SW480 (cell line): ENCODE data around the gene CPT2.
"Not testable (repeated sequence)": the region's sequence is repeated elsewhere in the genome, so short reads cannot be mapped to it uniquely, and the experiment has no call there.

Experiments
- DNase-seq: peaks from one replicate; pipeline ENCODE4 v3.0.0-alpha.2; 2016; ENCODE audit warnings: low spot score

The CPT2 gene

GRCh38 chr1:53182716-53183094 lies 13.9 kb upstream of the CPT2 start:
- no peak for DNase-seq

GRCh38 chr1:53183095-53183990 lies 13.3 kb upstream of the CPT2 start:
- DNase-seq = no peak

- not testable (repeated sequence) for DNase-seq
Observed at GRCh38 chr1:53185955-53186297, 10.7 kb upstream of the CPT2 start.

- no peak for DNase-seq
Observed at GRCh38 chr1:53186533-53186932, 10.1 kb upstream of the CPT2 start.

- DNase-seq = no peak
Observed at GRCh38 chr1:53187401-53187800, 9.2 kb upstream of the CPT2 start.

GRCh38 chr1:53188099-53188498 lies 8.5 kb upstream of the CPT2 start:
- no peak for DNase-seq

- no peak for DNase-seq
Observed at GRCh38 chr1:53189061-53189460, 7.6 kb upstream of the CPT2 start.

GRCh38 chr1:53190210-53190611 lies 6.4 kb upstream of the CPT2 start:
- no peak for DNase-seq

GRCh38 chr1:53195246-53196016 lies 1.2 kb upstream of the CPT2 start:
- DNase-seq = no peak

- DNase-seq = peak; percentile 20
Observed at GRCh38 chr1:53196017-53196484, 573 bp upstream of the CPT2 start.

GRCh38 chr1:53197291-53198200 lies 922 bp downstream of the CPT2 start:
- no peak for DNase-seq

- no peak for DNase-seq
Observed at GRCh38 chr1:53198241-53198651, 1.6 kb downstream of the CPT2 start.

GRCh38 chr1:53203466-53203865 lies 6.8 kb downstream of the CPT2 start:
- no peak for DNase-seq

- DNase-seq = not testable (repeated sequence)
Observed at GRCh38 chr1:53205496-53205895, 8.9 kb downstream of the CPT2 start.

- not testable (repeated sequence) for DNase-seq
Observed at GRCh38 chr1:53206083-53206685, 9.6 kb downstream of the CPT2 start.

GRCh38 chr1:53206735-53207379 lies 10.2 kb downstream of the CPT2 start:
- no peak for DNase-seq

GRCh38 chr1:53207726-53208125 lies 11.1 kb downstream of the CPT2 start:
- no peak for DNase-seq

GRCh38 chr1:53210352-53210751 lies 13.7 kb downstream of the CPT2 start:
- DNase-seq = no peak

- DNase-seq = no peak
Observed at GRCh38 chr1:53210954-53211353, 14.3 kb downstream of the CPT2 start.

- DNase-seq = no peak
Observed at GRCh38 chr1:53214376-53214940, 17.8 kb downstream of the CPT2 start.

- no peak for DNase-seq
Observed at GRCh38 chr1:53218201-53218600, 21.6 kb downstream of the CPT2 start.
